ENCODE results near the gene SCMH1.
"Not testable (repeated sequence)": the region's sequence is repeated elsewhere in the genome, so short reads cannot be mapped to it uniquely, and the experiment has no call there.

SCMH1 gene

GRCh38 chr1:41158147-41158875, 83.8 kb downstream of the SCMH1 start:
- no peak for DNase-seq (ENCODE audit: low read depth in 2 of 2, low spot score in 1 of 2)

- no peak for DNase-seq (ENCODE audit: low read depth in 2 of 2, low spot score in 1 of 2)
Observed at GRCh38 chr1:41155105-41155504, 87.0 kb downstream of the SCMH1 start.

GRCh38 chr1:41153750-41154274, 88.3 kb downstream of the SCMH1 start:
- no peak for DNase-seq (ENCODE audit: low read depth in 2 of 2, low spot score in 1 of 2)

DNA sequence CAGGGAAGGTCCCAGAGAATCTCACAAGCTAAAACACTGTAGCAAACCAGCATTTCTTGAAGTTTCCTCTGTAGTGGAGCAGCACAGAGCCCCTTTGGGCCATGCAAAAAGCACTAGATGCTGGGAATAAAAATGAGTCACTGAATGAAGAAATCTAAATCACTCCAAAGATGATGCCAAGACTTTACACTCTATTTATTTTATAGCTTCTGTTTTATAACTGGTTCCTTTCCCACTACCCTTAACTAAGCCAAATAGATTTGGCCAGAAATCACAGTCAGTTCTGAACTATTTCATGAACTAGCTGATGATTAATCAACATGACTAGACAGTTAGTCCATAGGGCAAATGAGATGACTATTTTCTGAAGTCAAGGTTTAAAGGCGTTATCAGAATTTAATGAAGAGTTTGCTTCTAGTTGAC, 89.5 kb downstream of the SCMH1 start:
- DNase-seq (ENCODE audit: low read depth in 2 of 2, low spot score in 1 of 2): no peak

DNA sequence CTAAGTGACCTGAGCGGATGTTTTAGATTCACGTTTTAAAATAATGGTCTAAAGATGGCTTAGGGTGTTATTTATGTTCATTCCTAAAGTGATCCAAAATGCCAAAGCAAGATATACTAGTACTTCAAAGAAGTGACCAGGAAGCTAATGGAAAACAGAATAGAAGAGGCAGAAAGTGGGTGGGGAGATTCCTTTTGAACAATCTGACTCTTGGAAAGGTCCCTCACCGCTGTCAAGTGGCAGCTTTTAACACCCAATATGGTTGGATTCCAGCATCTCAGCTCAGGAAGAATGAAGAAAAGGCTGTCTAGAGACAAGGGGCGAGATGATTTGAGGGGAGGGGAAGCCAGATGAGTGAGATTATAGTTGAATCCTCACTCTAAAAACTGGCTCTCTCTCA, 90.3 kb downstream of the SCMH1 start:
- DNase-seq (ENCODE audit: low read depth in 2 of 2, low spot score in 1 of 2): no peak

DNA sequence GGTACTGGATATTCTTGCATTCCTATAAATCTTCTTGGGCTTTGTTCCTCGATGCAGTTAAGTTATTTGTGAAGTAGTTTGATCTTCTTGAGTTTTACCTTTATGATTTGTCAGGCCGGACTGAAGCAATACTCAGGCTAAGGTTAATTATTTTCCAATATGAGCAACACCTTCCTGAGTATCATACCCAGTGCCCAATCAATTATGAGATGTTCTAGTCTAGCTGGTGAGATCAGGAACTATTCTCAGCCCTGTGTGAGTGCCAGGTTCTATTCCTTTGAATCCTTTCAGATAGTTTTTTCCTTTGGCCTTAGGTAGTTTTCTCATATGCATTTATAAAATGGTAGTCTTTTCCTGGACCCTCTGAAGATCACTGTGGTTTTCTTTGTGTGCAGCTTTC, 92.5 kb downstream of the SCMH1 start:
- no peak for DNase-seq (ENCODE audit: low read depth in 2 of 2, low spot score in 1 of 2)

DNA sequence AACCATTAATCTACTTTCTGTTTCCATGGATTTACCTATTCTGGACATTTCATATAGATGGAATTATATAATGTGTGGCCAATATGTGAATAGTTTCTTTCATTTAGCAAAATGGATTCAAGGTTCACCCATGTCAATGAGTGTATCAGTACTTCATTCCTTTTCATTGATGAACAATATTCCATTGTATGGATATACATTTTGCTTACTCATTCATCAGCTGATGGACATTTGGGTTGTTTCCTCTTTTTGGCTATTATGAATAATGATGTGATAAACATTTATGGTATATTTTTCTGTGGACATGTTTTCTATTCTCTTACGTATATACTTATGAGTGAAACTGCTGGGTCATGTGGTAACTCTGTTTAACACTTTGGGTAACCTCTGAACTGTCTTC, 97.8 kb downstream of the SCMH1 start:
- no peak for DNase-seq (ENCODE audit: low read depth in 2 of 2, low spot score in 1 of 2)

DNA sequence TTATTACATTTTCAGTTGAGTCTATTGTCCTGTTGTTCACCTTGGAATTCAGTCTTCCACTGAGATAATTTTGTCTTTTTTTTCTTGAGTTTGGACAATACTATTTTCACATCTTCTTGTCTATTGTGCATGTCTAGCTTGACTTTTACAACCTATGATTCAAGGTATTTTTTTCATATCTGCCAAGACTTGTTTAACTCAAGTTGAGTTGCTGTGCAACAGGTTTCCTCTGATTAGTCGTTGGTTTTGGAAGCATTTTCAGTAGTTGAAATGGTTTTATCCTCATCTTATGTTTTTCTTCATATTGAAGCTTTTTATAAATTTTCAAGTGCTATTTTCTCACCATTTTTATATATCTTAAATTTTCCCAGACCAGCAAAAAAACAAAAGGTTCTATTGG, 103.6 kb downstream of the SCMH1 start:
- no peak for DNase-seq (ENCODE audit: low read depth in 2 of 2, low spot score in 1 of 2)

GRCh38 chr1:41135196-41135947, 106.7 kb downstream of the SCMH1 start:
- DNase-seq (ENCODE audit: low read depth in 2 of 2, low spot score in 1 of 2): no peak

GRCh38 chr1:41134325-41134724, 107.8 kb downstream of the SCMH1 start:
- not testable (repeated sequence) for DNase-seq (ENCODE audit: low read depth in 2 of 2, low spot score in 1 of 2)

GRCh38 chr1:41122851-41123518, 119.1 kb downstream of the SCMH1 start:
- DNase-seq (ENCODE audit: low read depth in 2 of 2, low spot score in 1 of 2): no peak

- no peak for DNase-seq (ENCODE audit: low read depth in 2 of 2, low spot score in 1 of 2)
Observed at GRCh38 chr1:41122148-41122547, 120.0 kb downstream of the SCMH1 start.

GRCh38 chr1:41118645-41119044, 123.5 kb downstream of the SCMH1 start:
- DNase-seq (ENCODE audit: low read depth in 2 of 2, low spot score in 1 of 2): no peak

GRCh38 chr1:41117241-41117640, 124.9 kb downstream of the SCMH1 start:
- not testable (repeated sequence) for DNase-seq (ENCODE audit: low read depth in 2 of 2, low spot score in 1 of 2)

DNA sequence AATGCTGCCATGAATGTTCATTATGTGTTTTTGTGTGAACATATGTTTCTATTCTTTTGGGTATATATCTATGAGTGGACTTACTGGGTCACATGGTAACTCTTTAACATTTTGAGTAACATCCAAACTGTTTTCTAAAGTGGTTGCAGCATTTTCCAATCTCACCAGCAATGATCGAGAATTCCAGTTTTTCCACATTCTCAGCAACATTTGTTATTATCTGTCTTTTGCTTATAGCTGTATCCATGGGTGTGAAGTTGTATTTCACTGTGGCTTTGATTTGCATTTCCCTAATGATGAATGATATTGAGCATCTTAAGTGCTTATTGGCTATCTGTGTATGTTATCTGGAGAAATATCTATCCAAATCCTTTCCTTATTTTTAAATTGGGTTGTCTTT, 131.4 kb downstream of the SCMH1 start:
- no peak for DNase-seq (ENCODE audit: low read depth in 2 of 2, low spot score in 1 of 2)

DNA sequence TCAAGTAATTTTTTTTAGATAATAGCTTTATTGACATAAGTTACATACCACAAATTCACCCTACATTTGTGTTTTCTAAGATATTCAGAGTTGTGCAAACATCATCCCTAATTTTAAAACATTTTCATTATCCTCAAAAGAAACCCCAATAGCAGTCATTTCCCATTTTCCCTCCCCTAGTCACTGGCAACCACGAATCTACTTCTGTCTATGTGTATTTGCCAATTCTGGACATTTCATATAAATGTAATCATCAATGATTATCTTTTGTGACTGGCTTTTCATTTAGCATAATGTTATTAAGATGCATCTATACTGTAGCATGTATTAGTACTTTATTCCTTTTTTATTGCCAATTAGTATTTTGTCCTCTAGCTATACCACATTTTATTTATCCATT, 131.8 kb downstream of the SCMH1 start:
- DNase-seq (ENCODE audit: low read depth in 2 of 2, low spot score in 1 of 2): no peak

DNA sequence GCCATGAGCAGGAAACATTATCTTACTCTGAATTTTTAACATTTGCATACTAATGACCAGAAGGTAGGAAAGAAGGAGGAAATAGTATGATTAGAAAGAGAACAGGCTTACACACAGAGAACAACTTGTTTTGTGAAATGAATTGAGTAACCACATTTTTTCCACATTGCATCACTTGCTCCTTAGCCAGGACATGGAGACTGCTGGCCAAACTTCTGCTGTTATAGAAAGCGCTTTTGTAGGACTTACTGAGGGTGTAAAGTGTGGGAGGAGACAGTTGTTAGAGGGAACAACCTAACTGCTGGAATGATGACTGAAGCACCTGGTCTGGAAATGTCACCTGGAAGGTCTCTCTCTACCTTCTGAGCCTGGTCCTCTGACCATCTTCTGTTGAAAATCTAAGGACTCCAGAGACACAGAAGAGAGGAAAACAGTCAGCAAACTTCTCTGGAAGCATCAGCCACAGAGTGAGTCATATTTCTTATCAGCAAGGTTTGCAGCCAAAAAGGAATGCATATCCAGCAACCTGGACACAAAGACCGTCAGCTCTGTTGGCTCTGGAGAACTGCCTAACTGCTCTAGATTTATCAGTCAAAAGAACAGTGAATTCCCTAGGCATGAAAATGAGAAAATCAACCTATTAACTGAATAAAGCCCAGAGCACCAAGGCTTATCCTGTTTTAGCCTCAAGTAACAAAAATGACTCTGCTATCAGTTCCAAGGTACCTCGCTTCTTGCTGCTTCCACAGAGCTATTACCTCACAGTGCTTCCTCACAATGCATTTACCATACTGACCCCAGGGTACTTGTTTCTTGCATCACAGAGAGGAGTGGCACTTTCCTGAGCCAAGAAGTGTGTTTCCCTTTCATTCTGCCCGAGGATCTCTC, 132.6 kb downstream of the SCMH1 start:
- no peak for DNase-seq (ENCODE audit: low read depth in 2 of 2, low spot score in 1 of 2)

GRCh38 chr1:41108696-41109275, 133.3 kb downstream of the SCMH1 start:
- no peak for DNase-seq (ENCODE audit: low read depth in 2 of 2, low spot score in 1 of 2)

- DNase-seq (ENCODE audit: low read depth in 2 of 2, low spot score in 1 of 2): no peak
Observed at GRCh38 chr1:41103766-41104165, 138.3 kb downstream of the SCMH1 start.

GRCh38 chr1:41102653-41103052, 139.5 kb downstream of the SCMH1 start:
- no peak for DNase-seq (ENCODE audit: low read depth in 2 of 2, low spot score in 1 of 2)
